ENCODE data around the gene SNAPC1. TPM values are rescaled to one million over a fixed set of nuclear protein-coding genes. Genes with fewer than 3 reads are reported as not detected.
"Not testable (repeated sequence)": the region's sequence is repeated elsewhere in the genome, so short reads cannot be mapped to it uniquely, and the experiment has no call there.

The SNAPC1 gene
- total RNA-seq, 2 experiments from 2014 or later, result 8.7 to 9.2 TPM

DNA sequence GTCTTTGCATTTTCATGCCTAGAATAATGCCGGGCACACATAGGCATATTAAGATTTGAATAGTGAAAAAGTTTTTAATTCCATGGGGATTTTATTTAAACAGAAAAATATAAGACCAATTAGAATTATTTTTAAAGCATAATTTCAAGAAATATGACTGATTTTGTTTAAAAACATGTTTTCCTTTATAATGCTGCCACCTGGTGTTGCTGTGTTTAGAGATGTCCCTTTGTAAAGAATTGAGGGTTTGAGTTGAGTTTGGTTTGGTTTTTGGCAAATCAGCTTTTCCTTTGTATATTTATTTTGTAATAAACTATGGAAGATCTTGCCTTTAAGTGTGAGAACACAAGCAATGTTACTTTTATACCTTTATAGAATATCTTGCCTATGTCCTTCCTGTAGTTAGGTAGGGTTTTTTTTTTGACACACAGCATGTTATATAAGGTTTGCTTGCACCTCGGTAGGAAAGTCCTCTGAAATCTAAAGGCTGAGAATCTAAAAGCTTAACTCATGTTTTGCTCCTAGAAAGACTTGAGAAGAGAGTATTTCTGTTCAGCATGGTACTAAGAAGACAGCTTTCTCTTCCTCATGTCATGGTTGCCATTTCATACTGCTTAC is 31.4 kb upstream of the SNAPC1 start:
- intact Hi-C loops (cut with micrococcal nuclease), result loop anchor here (5.0 kb wide), 1 partner anchor 34 kb away; the partner anchor contains the start of gene HIF1A
- no peak for DNase-seq
- H3K4me3 Mint-ChIP-seq, result no peak overlapping the region
- CTCF ChIA-PET, result interaction anchor here (0.7 to 1.0 kb wide), 3 partner anchors 11 to 50 kb away, joined by 3 to 5 read pairs (median 3); no protein-coding TSS in a partner anchor
- no peaks in the 10 kb centered on the region for H3K9me3 Mint-ChIP-seq
- peaks cover 86% of the 10 kb centered on the region for H3K36me3 Mint-ChIP-seq (ENCODE audit: low read depth)
- H3K27ac Mint-ChIP-seq, result peak overlapping the region; percentile 65
- H3K4me1 Mint-ChIP-seq (ENCODE audit: low read depth), result peaks cover 58% of the 10 kb centered on the region
- no peaks in the 10 kb centered on the region for H3K27me3 Mint-ChIP-seq (ENCODE audit: low read depth)

DNA sequence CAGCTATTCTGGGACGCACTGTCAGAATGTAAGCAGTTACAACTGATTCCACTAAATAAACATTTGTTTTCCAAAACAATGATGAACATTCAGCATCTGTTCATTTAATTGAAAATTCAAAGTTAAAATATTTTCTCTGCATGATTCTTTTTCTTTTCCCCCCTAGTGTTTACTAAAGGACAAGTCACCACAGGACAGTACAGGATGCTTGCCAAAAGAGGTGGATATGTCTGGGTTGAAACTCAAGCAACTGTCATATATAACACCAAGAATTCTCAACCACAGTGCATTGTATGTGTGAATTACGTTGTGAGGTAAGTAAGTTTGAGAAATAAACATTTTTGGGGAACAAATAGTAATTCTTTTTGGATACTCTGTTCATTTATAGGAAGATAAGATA is 28.2 kb upstream of the SNAPC1 start:
- DNase-seq, result no peak
- no peaks in the 10 kb centered on the region for H3K9me3 Mint-ChIP-seq
- H3K4me1 Mint-ChIP-seq (ENCODE audit: low read depth), result peaks cover 38% of the 10 kb centered on the region
- CTCF ChIA-PET, result interaction anchor here (1.3 to 1.5 kb wide), 2 partner anchors 20 to 273 kb away, joined by 3 read pairs; no protein-coding TSS in a partner anchor
- peaks cover 84% of the 10 kb centered on the region for H3K36me3 Mint-ChIP-seq (ENCODE audit: low read depth)
- intact Hi-C loops (cut with micrococcal nuclease), result loop anchor here (5.0 kb wide), 1 partner anchor 37 kb away; the partner anchor contains the start of gene HIF1A
- no peak overlapping the region for H3K4me3 Mint-ChIP-seq
- H3K27ac Mint-ChIP-seq, result no peak overlapping the region
- no peaks in the 10 kb centered on the region for H3K27me3 Mint-ChIP-seq (ENCODE audit: low read depth)

DNA sequence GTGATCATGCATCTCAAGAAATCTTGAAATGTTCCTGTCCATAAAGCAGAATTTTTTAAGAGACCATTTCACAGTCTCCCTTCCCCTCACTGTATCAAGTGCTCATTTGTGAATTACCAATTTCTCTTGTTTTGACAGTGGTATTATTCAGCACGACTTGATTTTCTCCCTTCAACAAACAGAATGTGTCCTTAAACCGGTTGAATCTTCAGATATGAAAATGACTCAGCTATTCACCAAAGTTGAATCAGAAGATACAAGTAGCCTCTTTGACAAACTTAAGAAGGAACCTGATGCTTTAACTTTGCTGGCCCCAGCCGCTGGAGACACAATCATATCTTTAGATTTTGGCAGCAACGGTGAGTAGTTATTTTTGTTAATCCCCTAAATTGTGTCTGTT is 25.5 kb upstream of the SNAPC1 start:
- CTCF ChIA-PET, result no interaction called here
- no peak for DNase-seq
- intact Hi-C loops (cut with micrococcal nuclease), result no loop called here
- Mint-ChIP-seq H3K36me3 (ENCODE audit: low read depth) (peaks cover 74% of the 10 kb centered on the region), H3K9me3 (no peaks in the 10 kb centered on the region), H3K27me3 (ENCODE audit: low read depth) (no peaks in the 10 kb centered on the region), H3K4me3 (no peak overlapping the region), H3K4me1 (ENCODE audit: low read depth) (peaks cover 25% of the 10 kb centered on the region), H3K27ac (peak overlapping the region; percentile 54)

DNA sequence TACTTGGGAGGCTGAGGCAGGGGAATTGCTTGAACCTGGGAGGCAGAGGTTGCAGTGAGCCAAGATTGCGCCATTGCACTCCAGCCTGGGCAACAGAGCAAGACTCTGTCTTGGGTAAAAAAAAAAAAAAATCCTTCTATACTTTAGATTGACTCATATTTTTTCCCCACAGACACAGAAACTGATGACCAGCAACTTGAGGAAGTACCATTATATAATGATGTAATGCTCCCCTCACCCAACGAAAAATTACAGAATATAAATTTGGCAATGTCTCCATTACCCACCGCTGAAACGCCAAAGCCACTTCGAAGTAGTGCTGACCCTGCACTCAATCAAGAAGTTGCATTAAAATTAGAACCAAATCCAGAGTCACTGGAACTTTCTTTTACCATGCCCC is 24.3 kb upstream of the SNAPC1 start:
- Mint-ChIP-seq H3K36me3 (ENCODE audit: low read depth) (peaks cover 70% of the 10 kb centered on the region), H3K27ac (peak overlapping the region; percentile 66), H3K4me3 (no peak overlapping the region), H3K4me1 (ENCODE audit: low read depth) (peaks cover 25% of the 10 kb centered on the region), H3K9me3 (no peaks in the 10 kb centered on the region), H3K27me3 (ENCODE audit: low read depth) (no peaks in the 10 kb centered on the region)
- no peak for DNase-seq
- CTCF ChIA-PET, result interaction anchor here (0.9 kb wide), 2 partner anchors 39 to 282 kb away, joined by 3 read pairs; no protein-coding TSS in a partner anchor
- intact Hi-C loops (cut with micrococcal nuclease), result no loop called here

DNA sequence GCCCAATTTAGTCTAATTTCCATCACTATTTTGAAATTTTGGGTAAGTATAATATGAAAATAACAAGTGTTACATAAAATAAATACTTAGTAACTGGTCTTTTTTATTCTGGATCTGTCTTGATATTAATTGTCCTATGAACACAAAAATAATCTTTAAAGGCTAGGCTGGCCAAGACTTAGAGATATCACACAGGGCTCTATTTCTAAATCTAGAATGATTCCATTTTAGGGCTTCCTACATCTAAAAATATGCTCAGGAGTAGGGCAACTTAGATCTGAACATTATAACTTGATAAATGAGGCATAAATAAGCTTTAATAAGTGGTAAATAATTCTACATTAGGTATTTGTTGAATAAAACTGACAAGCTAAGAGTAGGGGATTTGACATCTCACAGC is 23.1 kb upstream of the SNAPC1 start:
- peaks cover 71% of the 10 kb centered on the region for H3K36me3 Mint-ChIP-seq (ENCODE audit: low read depth)
- no peaks in the 10 kb centered on the region for H3K27me3 Mint-ChIP-seq (ENCODE audit: low read depth)
- H3K4me1 Mint-ChIP-seq (ENCODE audit: low read depth), result peaks cover 23% of the 10 kb centered on the region
- DNase-seq, result no peak
- CTCF ChIA-PET, result interaction anchor here (1.0 to 2.1 kb wide), 2 partner anchors 10 to 99 kb away, joined by 6 to 7 read pairs; no protein-coding TSS in a partner anchor
- intact Hi-C loops (cut with micrococcal nuclease), result no loop called here
- no peaks in the 10 kb centered on the region for H3K9me3 Mint-ChIP-seq
- peak overlapping the region; percentile 66 for H3K27ac Mint-ChIP-seq
- H3K4me3 Mint-ChIP-seq, result no peak overlapping the region

DNA sequence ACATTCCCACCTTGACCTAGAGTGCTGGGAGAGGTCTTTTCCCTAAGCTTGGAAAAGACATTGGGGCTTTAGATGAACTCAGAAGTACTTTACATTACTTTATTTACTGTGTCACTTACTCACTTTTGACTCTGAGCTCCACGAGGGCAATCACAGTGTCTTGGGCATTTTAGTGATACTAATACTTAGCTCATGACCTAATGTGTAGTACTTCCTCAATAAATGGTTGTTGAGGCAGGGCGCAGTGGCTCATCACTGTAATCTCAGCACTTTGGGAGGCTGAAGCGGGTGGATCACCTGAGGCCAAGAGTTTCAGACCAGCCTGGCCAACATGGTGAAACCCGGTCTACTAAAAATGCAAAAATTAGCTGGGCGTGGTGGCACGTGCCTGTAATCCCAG is 19.8 kb upstream of the SNAPC1 start:
- Mint-ChIP-seq H3K9me3 (no peaks in the 10 kb centered on the region), H3K27ac (peak overlapping the region; percentile 18), H3K4me3 (no peak overlapping the region), H3K27me3 (ENCODE audit: low read depth) (no peaks in the 10 kb centered on the region), H3K36me3 (ENCODE audit: low read depth) (peaks cover 67% of the 10 kb centered on the region), H3K4me1 (ENCODE audit: low read depth) (peaks cover 16% of the 10 kb centered on the region)
- intact Hi-C loops (cut with micrococcal nuclease), result no loop called here
- CTCF ChIA-PET, result interaction anchor here (0.6 to 1.4 kb wide), 7 partner anchors 17 to 426 kb away, joined by 3 to 4 read pairs (median 3); no protein-coding TSS in a partner anchor
- no peak for DNase-seq

DNA sequence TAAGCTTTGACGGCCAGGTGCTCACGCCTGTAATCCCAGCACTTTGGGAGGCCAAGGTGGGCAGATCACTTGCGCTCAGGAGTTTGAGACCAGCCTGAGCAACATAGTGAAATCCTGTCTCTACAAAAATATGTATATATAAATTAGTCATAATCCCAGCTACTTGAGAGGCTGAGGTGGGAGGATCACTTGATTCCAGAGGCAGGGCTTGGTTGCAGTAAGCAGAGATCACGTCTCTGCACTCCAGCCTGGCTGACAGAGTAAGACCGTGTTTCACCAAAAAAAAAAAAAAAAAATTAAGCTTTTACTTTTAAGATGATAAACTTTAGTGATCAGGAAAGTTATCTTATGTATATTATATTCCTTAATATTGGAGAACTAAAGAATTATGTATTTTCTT is 18.0 kb upstream of the SNAPC1 start:
- Mint-ChIP-seq H3K27me3 (ENCODE audit: low read depth) (no peaks in the 10 kb centered on the region), H3K9me3 (no peaks in the 10 kb centered on the region), H3K36me3 (ENCODE audit: low read depth) (peaks cover 61% of the 10 kb centered on the region), H3K4me1 (ENCODE audit: low read depth) (peaks cover 18% of the 10 kb centered on the region), H3K4me3 (no peak overlapping the region), H3K27ac (peak overlapping the region; percentile 70)
- no peak for DNase-seq
- intact Hi-C loops (cut with micrococcal nuclease), result no loop called here
- CTCF ChIA-PET, result interaction anchor here (0.6 to 2.2 kb wide), 4 partner anchors 38 to 496 kb away, joined by 3 to 19 read pairs (median 4); no protein-coding TSS in a partner anchor

DNA sequence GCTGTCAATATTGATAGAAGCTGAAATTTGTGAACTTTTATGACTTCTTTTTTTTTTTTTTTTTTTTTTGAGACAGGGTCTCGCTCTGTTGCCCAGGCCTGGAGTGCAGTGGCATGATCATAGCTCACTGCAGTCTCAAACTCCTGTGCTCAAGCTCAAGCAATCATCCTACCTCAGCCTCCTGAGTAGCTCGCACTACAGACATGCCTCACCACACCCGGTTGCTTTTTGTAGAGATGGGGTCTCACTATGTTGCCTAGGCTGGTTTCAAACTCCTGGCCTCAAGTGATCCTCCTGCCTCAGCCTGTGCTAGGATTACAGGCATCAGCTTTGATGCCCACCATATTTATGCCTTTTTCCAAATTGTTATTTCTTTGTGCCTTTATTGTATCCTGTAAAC is 15.9 kb upstream of the SNAPC1 start:
- H3K4me3 Mint-ChIP-seq; DNase-seq; H3K9me3 Mint-ChIP-seq; intact Hi-C loops (cut with micrococcal nuclease); H3K27ac Mint-ChIP-seq; H3K27me3 Mint-ChIP-seq (ENCODE audit: low read depth): not testable (repeated sequence)
- Mint-ChIP-seq H3K36me3 (ENCODE audit: low read depth) (peaks cover 54% of the 10 kb centered on the region), H3K4me1 (ENCODE audit: low read depth) (peaks cover 24% of the 10 kb centered on the region)
- CTCF ChIA-PET, result interaction anchor here (1.3 kb wide), 1 partner anchor 91 kb away, joined by 5 read pairs; no protein-coding TSS in a partner anchor

DNA sequence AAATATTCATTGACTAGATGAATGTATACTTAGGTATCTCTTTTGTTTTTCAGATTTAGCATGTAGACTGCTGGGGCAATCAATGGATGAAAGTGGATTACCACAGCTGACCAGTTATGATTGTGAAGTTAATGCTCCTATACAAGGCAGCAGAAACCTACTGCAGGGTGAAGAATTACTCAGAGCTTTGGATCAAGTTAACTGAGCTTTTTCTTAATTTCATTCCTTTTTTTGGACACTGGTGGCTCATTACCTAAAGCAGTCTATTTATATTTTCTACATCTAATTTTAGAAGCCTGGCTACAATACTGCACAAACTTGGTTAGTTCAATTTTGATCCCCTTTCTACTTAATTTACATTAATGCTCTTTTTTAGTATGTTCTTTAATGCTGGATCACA is 15.3 kb upstream of the SNAPC1 start:
- peaks cover 24% of the 10 kb centered on the region for H3K4me1 Mint-ChIP-seq (ENCODE audit: low read depth)
- intact Hi-C loops (cut with micrococcal nuclease), result no loop called here
- no peak overlapping the region for H3K4me3 Mint-ChIP-seq
- no peaks in the 10 kb centered on the region for H3K9me3 Mint-ChIP-seq
- CTCF ChIA-PET, result interaction anchor here (1.3 kb wide), 1 partner anchor 90 kb away, joined by 5 read pairs; no protein-coding TSS in a partner anchor
- H3K27ac Mint-ChIP-seq, result no peak overlapping the region
- H3K36me3 Mint-ChIP-seq (ENCODE audit: low read depth), result peaks cover 51% of the 10 kb centered on the region
- DNase-seq, result no peak
- H3K27me3 Mint-ChIP-seq (ENCODE audit: low read depth), result no peaks in the 10 kb centered on the region

DNA sequence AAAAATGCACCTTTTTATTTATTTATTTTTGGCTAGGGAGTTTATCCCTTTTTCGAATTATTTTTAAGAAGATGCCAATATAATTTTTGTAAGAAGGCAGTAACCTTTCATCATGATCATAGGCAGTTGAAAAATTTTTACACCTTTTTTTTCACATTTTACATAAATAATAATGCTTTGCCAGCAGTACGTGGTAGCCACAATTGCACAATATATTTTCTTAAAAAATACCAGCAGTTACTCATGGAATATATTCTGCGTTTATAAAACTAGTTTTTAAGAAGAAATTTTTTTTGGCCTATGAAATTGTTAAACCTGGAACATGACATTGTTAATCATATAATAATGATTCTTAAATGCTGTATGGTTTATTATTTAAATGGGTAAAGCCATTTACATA is 14.9 kb upstream of the SNAPC1 start:
- Mint-ChIP-seq H3K36me3 (ENCODE audit: low read depth) (peaks cover 50% of the 10 kb centered on the region), H3K4me3 (no peak overlapping the region), H3K4me1 (ENCODE audit: low read depth) (peaks cover 24% of the 10 kb centered on the region), H3K9me3 (no peaks in the 10 kb centered on the region), H3K27ac (no peak overlapping the region), H3K27me3 (ENCODE audit: low read depth) (no peaks in the 10 kb centered on the region)
- CTCF ChIA-PET, result interaction anchor here (1.3 kb wide), 1 partner anchor 90 kb away, joined by 5 read pairs; no protein-coding TSS in a partner anchor
- intact Hi-C loops (cut with micrococcal nuclease), result no loop called here
- DNase-seq, result no peak

DNA sequence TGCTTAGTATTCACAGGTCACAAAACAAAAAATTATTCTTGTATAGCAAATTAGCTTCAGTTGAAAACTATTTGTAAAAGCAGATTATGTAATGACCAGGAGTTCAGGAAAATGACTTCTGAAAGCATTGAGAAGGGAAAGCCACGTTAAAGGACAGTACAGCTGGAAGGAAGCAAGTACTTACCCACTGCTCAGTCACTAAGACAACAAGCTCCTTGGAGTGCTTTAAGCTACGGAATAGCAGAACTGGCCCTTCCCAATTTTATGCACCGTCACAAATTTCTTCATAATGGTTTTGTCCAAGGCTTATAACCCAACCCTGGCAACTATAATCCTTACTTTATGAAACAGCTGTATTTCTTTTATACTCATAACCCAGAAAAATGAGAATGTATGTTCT is 13.0 kb upstream of the SNAPC1 start:
- Mint-ChIP-seq H3K4me3 (no peak overlapping the region), H3K9me3 (no peaks in the 10 kb centered on the region), H3K27ac (peak overlapping the region; percentile 43), H3K36me3 (ENCODE audit: low read depth) (peaks cover 39% of the 10 kb centered on the region), H3K27me3 (ENCODE audit: low read depth) (no peaks in the 10 kb centered on the region), H3K4me1 (ENCODE audit: low read depth) (peaks cover 24% of the 10 kb centered on the region)
- DNase-seq, result no peak
- CTCF ChIA-PET, result interaction anchor here (0.5 to 2.1 kb wide), 12 partner anchors 10 to 453 kb away, joined by 3 to 7 read pairs (median 3); no protein-coding TSS in a partner anchor
- intact Hi-C loops (cut with micrococcal nuclease), result loop anchor here (2.0 kb wide), 1 partner anchor 20 kb away; no protein-coding TSS in a partner anchor

DNA sequence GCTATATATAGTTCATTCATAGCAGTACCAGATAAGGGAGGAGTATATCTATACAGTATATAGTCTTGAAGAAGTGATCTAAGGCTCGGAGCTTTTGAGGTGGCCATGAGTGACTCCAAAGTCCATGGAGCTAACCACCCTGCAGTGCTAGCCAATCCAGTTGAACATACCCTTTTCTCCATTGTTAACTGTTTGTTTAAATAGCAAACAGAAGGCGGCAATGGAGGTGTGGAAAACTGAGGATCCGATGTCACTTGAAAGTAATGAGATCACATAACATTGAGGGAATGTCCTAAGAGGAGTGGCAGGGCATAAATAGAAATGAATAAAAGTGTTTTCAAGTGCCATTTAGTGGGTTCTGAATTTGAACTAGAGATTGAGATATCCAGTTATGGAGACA is 12.4 kb upstream of the SNAPC1 start:
- Mint-ChIP-seq H3K27ac (peak overlapping the region; percentile 44), H3K4me1 (ENCODE audit: low read depth) (peaks cover 24% of the 10 kb centered on the region), H3K9me3 (no peaks in the 10 kb centered on the region), H3K27me3 (ENCODE audit: low read depth) (no peaks in the 10 kb centered on the region), H3K36me3 (ENCODE audit: low read depth) (peaks cover 36% of the 10 kb centered on the region), H3K4me3 (peak overlapping the region; percentile 75)
- CTCF ChIA-PET, result interaction anchor here (0.5 to 2.1 kb wide), 10 partner anchors 10 to 295 kb away, joined by 3 to 7 read pairs (median 3); no protein-coding TSS in a partner anchor
- intact Hi-C loops (cut with micrococcal nuclease), result loop anchor here (2.0 kb wide), 1 partner anchor 21 kb away; no protein-coding TSS in a partner anchor
- DNase-seq, result peak; percentile 16

All from activated naive CD4-positive, alpha-beta T cell treated with anti-CD3 and anti-CD28 coated beads for 36 hours (primary cell).